Neuronal stem cell (in vitro differentiated cells): ENCODE data around the gene PTPN14.

Experiments used
- DNase-seq: peaks from one replicate; pipeline ENCODE4 v3.0.0-alpha.2; 2013; ENCODE audit warnings: low spot score
- H2AFZ ChIP-seq: one replicate; pipeline ENCODE4 v1.6.1; 2013; ENCODE audit warnings: mild to moderate bottlenecking, low read length, inconsistent platforms
- H2AK5ac ChIP-seq: 2 replicates; pipeline ENCODE4 v1.6.1; 2013; ENCODE audit warnings: low read depth, mild to moderate bottlenecking, inconsistent platforms, low read length, moderate library complexity, mixed read lengths
- H2BK120ac ChIP-seq: 2 replicates; pipeline ENCODE4 v1.6.1; 2013; ENCODE audit warnings: low read depth, mild to moderate bottlenecking, inconsistent platforms, low read length, moderate library complexity, mixed read lengths
- H2BK12ac ChIP-seq: one replicate; pipeline ENCODE4 v1.6.1; 2013; ENCODE audit warnings: low read length, inconsistent platforms
- H2BK15ac ChIP-seq: 2 replicates; pipeline ENCODE4 v1.6.1; 2013; ENCODE audit warnings: mild to moderate bottlenecking, low read length, inconsistent platforms, mixed read lengths
- H2BK5ac ChIP-seq: one replicate; pipeline ENCODE4 v1.6.1; 2013; ENCODE audit warnings: inconsistent platforms, mild to moderate bottlenecking, low read length, moderate library complexity
- H3K14ac ChIP-seq: one replicate; pipeline ENCODE4 v1.6.1; 2013; ENCODE audit warnings: low read length, inconsistent platforms
- H3K18ac ChIP-seq: 2 replicates; pipeline ENCODE4 v1.6.1; 2013; ENCODE audit warnings: low read length, inconsistent platforms
- H3K23ac ChIP-seq: 2 replicates; pipeline ENCODE4 v1.6.1; 2013; ENCODE audit warnings: low read depth, mild to moderate bottlenecking, mixed read lengths, low read length, inconsistent platforms; ENCODE audit not compliant: poor library complexity
- H3K27ac ChIP-seq: replicated peaks from 3 replicates; pipeline ENCODE4 v1.5.1; 2013; ENCODE audit warnings: low read length, inconsistent platforms
- H3K27me3 ChIP-seq, 3 experiments: 2 replicates each; pipeline ENCODE4 v1.6.1; 2013; ENCODE audit warnings: low read length in 3 of 3, mild to moderate bottlenecking in 2 of 3, inconsistent platforms in 1 of 3, low read depth in 1 of 3, mixed read lengths in 1 of 3, moderate library complexity in 1 of 3; ENCODE audit not compliant: control insufficient read depth in 3 of 3, insufficient read depth in 3 of 3
- H3K36me3 ChIP-seq, 2 donors: replicated peaks in 1 of 2; 2 replicates each; pipeline ENCODE4 v1.6.1; 2013; ENCODE audit warnings: low read length in 2 of 2; ENCODE audit not compliant: control insufficient read depth in 2 of 2, insufficient read depth in 2 of 2
- H3K4ac ChIP-seq: 2 replicates; pipeline ENCODE4 v1.6.1; 2013; ENCODE audit warnings: inconsistent platforms, mild to moderate bottlenecking, low read length, moderate library complexity
- H3K4me1 ChIP-seq, 2 donors: 1 replicate in 1 of 2; 2 replicates in 1 of 2; pipeline ENCODE4 v1.6.1; 2013; ENCODE audit warnings: low read length in 2 of 2, low read depth in 1 of 2; ENCODE audit not compliant: control insufficient read depth in 2 of 2, insufficient read depth in 1 of 2
- H3K4me2 ChIP-seq: one replicate; pipeline ENCODE4 v1.6.1; 2013; ENCODE audit warnings: mild to moderate bottlenecking, low read length, inconsistent platforms; ENCODE audit not compliant: insufficient read depth, poor library complexity, severe bottlenecking
- H3K4me3 ChIP-seq, 2 donors: 2 replicates each; pipeline ENCODE4 v1.5.1; 2013; ENCODE audit warnings: low read length in 2 of 2, mild to moderate bottlenecking in 2 of 2, inconsistent platforms in 1 of 2, moderate library complexity in 1 of 2
- H3K79me1 ChIP-seq: one replicate; pipeline ENCODE4 v1.6.1; 2013; ENCODE audit warnings: low read depth, mild to moderate bottlenecking, inconsistent platforms, low read length, moderate library complexity
- H3K9ac ChIP-seq: one replicate; pipeline ENCODE4 v1.6.1; 2013; ENCODE audit warnings: mild to moderate bottlenecking, low read depth, low read length, inconsistent platforms; ENCODE audit not compliant: poor library complexity
- H3K9me3 ChIP-seq, 2 donors: replicated peaks in 1 of 2; 2 replicates each; pipeline versions ENCODE3 to v1.6.1; 2013; ENCODE audit warnings: low read length in 2 of 2, mild to moderate bottlenecking in 2 of 2, inconsistent platforms in 1 of 2, low read depth in 1 of 2, mixed read lengths in 1 of 2, moderate library complexity in 1 of 2; ENCODE audit not compliant: control insufficient read depth in 2 of 2, insufficient read depth in 1 of 2
- H4K8ac ChIP-seq: one replicate; pipeline ENCODE4 v1.6.1; 2013; ENCODE audit warnings: low read depth, mild to moderate bottlenecking, inconsistent platforms, low read length, moderate library complexity
- H4K91ac ChIP-seq: one replicate; pipeline ENCODE4 v1.6.1; 2013; ENCODE audit warnings: low read length, low read depth, mild to moderate bottlenecking, inconsistent platforms; ENCODE audit not compliant: poor library complexity
- WGBS, 2 donors: extraction: QIAGEN DNeasy Blood & Tissue Kit; methylation state at CpG; one replicate each; pipeline ENCODE4 v1.1.7; 2013; ENCODE audit warnings: missing lambda C conversion rate in 2 of 2, mixed read lengths in 1 of 2; ENCODE audit not compliant: insufficient read length in 2 of 2, insufficient replicate concordance in 1 of 2; ENCODE audit errors: extremely low coverage in 2 of 2; 5-methylcytosine and 5-hydroxymethylcytosine counted together

PTPN14 gene

GRCh38 chr1:214506972-214507431 lies 44.4 kb downstream of the PTPN14 start:
- peaks cover 3 to 9% of the 10 kb centered on the region in 2 donors for H3K4me1 ChIP-seq
- no peak overlapping the region for H3K23ac ChIP-seq
- no peak overlapping the region for H3K4me2 ChIP-seq
- no peak overlapping the region for H3K18ac ChIP-seq
- H3K14ac ChIP-seq, result no peak overlapping the region
- no peak overlapping the region for H2BK5ac ChIP-seq
- no peak overlapping the region for H4K91ac ChIP-seq
- no peak overlapping the region for H3K4ac ChIP-seq
- no peak overlapping the region for H2BK12ac ChIP-seq
- H3K27ac ChIP-seq, result no peak overlapping the region
- H4K8ac ChIP-seq, result no peak overlapping the region
- H3K4me3 ChIP-seq, result no peak overlapping the region
- no peaks in the 10 kb centered on the region for H3K36me3 ChIP-seq
- no peak overlapping the region for H2BK15ac ChIP-seq
- H2BK120ac ChIP-seq, result no peak overlapping the region
- H3K9me3 ChIP-seq, result peaks cover 4 to 27% of the 10 kb centered on the region in 2 donors
- no CpG with 5 or more reads among the region's 2 CpGs for WGBS, 2 donors
- peaks cover 3% of the 10 kb centered on the region for H3K79me1 ChIP-seq
- H2AFZ ChIP-seq, result no peak overlapping the region
- no peaks in the 10 kb centered on the region for H3K27me3 ChIP-seq
- H3K9ac ChIP-seq, result no peak overlapping the region
- H2AK5ac ChIP-seq, result no peak overlapping the region
- no peak for DNase-seq

DNA sequence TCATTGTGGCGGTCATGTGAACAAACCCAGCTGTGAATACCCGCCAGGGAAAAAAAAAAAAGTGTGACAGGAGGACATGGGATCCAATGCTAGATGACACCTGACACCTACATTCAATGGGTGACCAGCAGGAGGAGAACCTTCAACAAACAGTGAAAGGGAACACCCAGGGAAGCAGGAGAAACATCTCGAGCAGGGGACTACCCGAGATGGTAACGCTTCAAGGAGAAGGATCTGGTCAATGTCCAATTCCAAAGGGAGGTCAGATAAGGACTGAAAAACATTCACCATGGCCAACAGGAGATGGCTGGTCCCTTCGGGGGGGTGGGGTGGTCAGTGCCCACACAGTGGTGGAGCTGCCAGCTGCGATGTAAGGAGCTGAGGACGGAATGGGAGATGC lies 46.3 kb downstream of the PTPN14 start:
- no peak overlapping the region for H2AFZ ChIP-seq
- no peak for DNase-seq
- H2BK12ac ChIP-seq, result no peak overlapping the region
- no peak overlapping the region for H3K9ac ChIP-seq
- no peak overlapping the region for H3K4ac ChIP-seq
- no peak overlapping the region for H2BK120ac ChIP-seq
- no peak overlapping the region for H3K18ac ChIP-seq
- no peak overlapping the region for H3K4me3 ChIP-seq
- no peaks in the 10 kb centered on the region for H3K36me3 ChIP-seq
- no peak overlapping the region for H3K23ac ChIP-seq
- peaks cover 3 to 10% of the 10 kb centered on the region in 2 donors for H3K9me3 ChIP-seq
- no peak overlapping the region for H4K91ac ChIP-seq
- no peak overlapping the region for H4K8ac ChIP-seq
- no peak overlapping the region for H3K4me2 ChIP-seq
- no CpG with 5 or more reads among the region's 8 CpGs for WGBS, 2 donors
- no peak overlapping the region for H2AK5ac ChIP-seq
- H3K79me1 ChIP-seq, result peaks cover 3% of the 10 kb centered on the region
- no peak overlapping the region for H3K14ac ChIP-seq
- peaks cover 6 to 9% of the 10 kb centered on the region in 2 donors for H3K4me1 ChIP-seq
- no peak overlapping the region for H2BK5ac ChIP-seq
- no peaks in the 10 kb centered on the region for H3K27me3 ChIP-seq
- no peak overlapping the region for H3K27ac ChIP-seq
- no peak overlapping the region for H2BK15ac ChIP-seq

- H3K4me2 ChIP-seq, result no peak overlapping the region
- H2AK5ac ChIP-seq, result no peak overlapping the region
- no peaks in the 10 kb centered on the region for H3K36me3 ChIP-seq
- H2BK12ac ChIP-seq, result no peak overlapping the region
- H3K18ac ChIP-seq, result no peak overlapping the region
- peaks cover 3% of the 10 kb centered on the region for H3K79me1 ChIP-seq
- H2BK120ac ChIP-seq, result no peak overlapping the region
- no peaks in the 10 kb centered on the region for H3K27me3 ChIP-seq
- H3K9me3 ChIP-seq, result peaks cover 0 to 6% of the 10 kb centered on the region in 2 donors
- WGBS, 2 donors, result no CpG with 5 or more reads among the region's 5 CpGs
- no peak overlapping the region for H4K91ac ChIP-seq
- H3K4ac ChIP-seq, result no peak overlapping the region
- no peak overlapping the region for H3K4me3 ChIP-seq
- peaks cover 6 to 9% of the 10 kb centered on the region in 2 donors for H3K4me1 ChIP-seq
- no peak overlapping the region for H4K8ac ChIP-seq
- H2BK5ac ChIP-seq, result no peak overlapping the region
- no peak for DNase-seq
- no peak overlapping the region for H2AFZ ChIP-seq
- no peak overlapping the region for H3K14ac ChIP-seq
- no peak overlapping the region for H2BK15ac ChIP-seq
- no peak overlapping the region for H3K9ac ChIP-seq
- no peak overlapping the region for H3K27ac ChIP-seq
- H3K23ac ChIP-seq, result no peak overlapping the region
These were observed 47.1 kb downstream of the PTPN14 start for GRCh38 chr1:214504330-214504729.

DNA sequence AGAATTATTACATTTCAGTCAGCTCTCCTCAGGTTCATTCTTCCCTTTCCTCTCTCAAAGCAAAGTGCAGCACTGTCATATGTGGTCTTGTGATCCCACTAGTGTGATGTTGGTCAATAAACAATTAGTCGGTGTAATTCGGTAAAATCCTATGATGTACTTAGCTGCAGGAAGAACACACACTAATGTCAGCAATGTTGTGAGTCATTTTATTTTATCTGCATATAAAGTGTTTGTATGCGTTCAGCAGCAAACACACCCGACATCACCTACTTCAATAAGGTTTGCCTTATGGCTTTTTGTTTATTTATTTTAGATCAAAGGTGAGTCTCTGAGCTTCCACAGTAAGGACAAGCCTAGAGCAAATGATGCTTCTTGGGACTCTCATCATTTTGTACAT lies 47.8 kb downstream of the PTPN14 start:
- Histone ChIP-seq H3K4me3 (no peak overlapping the region), H2BK15ac (no peak overlapping the region), H4K8ac (no peak overlapping the region), H3K18ac (no peak overlapping the region), H3K4ac (no peak overlapping the region), H3K23ac (no peak overlapping the region), H2BK5ac (no peak overlapping the region), H2BK12ac (no peak overlapping the region), H3K79me1 (peaks cover 3% of the 10 kb centered on the region), H2BK120ac (no peak overlapping the region), H3K4me2 (no peak overlapping the region), H4K91ac (no peak overlapping the region), H3K4me1 (peaks cover 6 to 9% of the 10 kb centered on the region in 2 donors), H3K14ac (no peak overlapping the region), H3K36me3 (no peaks in the 10 kb centered on the region), H2AK5ac (no peak overlapping the region), H3K27me3 (no peaks in the 10 kb centered on the region), H2AFZ (no peak overlapping the region), H3K9ac (no peak overlapping the region), H3K27ac (no peak overlapping the region), H3K9me3 (peaks cover 0 to under 1% of the 10 kb centered on the region in 2 donors)
- WGBS, 2 donors, result no CpG with 5 or more reads among the region's 4 CpGs
- no peak for DNase-seq
